SK-N-SH treated with all-trans-retinoic acid at 6 μM for 48 hours (cell line): ENCODE data around the gene TOB1.

Experiments used
- ARNTL ChIP-seq: fragments of 450-650 bp; formaldehyde crosslinking; IDR thresholded peaks from 2 replicates; pipeline ENCODE4 v1.5.0; 2020; ENCODE audit warnings: low read depth, mild to moderate bottlenecking, moderate library complexity, borderline replicate concordance
- BACH2 ChIP-seq: fragments of 250-450 bp; sonication (Bioruptor Pico); IDR thresholded peaks from 2 replicates; pipeline ENCODE4 v1.9.0; 2021; ENCODE audit warnings: mild to moderate bottlenecking, borderline replicate concordance
- CSDC2 ChIP-seq: fragments of 250-450 bp; sonication (Bioruptor Pico); IDR thresholded peaks from 2 replicates; pipeline ENCODE4 v1.5.0; 2020; ENCODE audit warnings: mild to moderate bottlenecking, moderate library complexity
- ESRRG ChIP-seq: fragments of 250-450 bp; sonication (Bioruptor Pico); IDR thresholded peaks from 2 replicates; pipeline ENCODE4 v1.6.1; 2021; ENCODE audit warnings: mild to moderate bottlenecking
- PATZ1 ChIP-seq: fragments of 250-450 bp; sonication (Bioruptor Pico); IDR thresholded peaks from 2 replicates; pipeline ENCODE4 v1.8.0; 2020; ENCODE audit warnings: mild to moderate bottlenecking, moderate library complexity, borderline replicate concordance
- RARB ChIP-seq: fragments of 250-450 bp; sonication (Bioruptor Pico); IDR thresholded peaks from 2 replicates; pipeline ENCODE4 v1.8.0; 2021; ENCODE audit warnings: mild to moderate bottlenecking, moderate library complexity
- TCF4 ChIP-seq: fragments of 250-450 bp; sonication (Bioruptor Pico); IDR thresholded peaks from 2 replicates; pipeline ENCODE4 v1.8.0; 2021; ENCODE audit warnings: mild to moderate bottlenecking, moderate library complexity, borderline replicate concordance
- ZFP30 ChIP-seq: fragments of 450-650 bp; formaldehyde crosslinking; IDR thresholded peaks from 2 replicates; pipeline ENCODE4 v1.5.0; 2022; ENCODE audit warnings: mild to moderate bottlenecking, moderate library complexity
- TF ChIP-seq, protein P1 (sequence below): fragments of 250-450 bp; sonication (Bioruptor Pico); IDR thresholded peaks from 2 replicates; pipeline ENCODE4 v1.5.1; 2020; ENCODE audit warnings: low read depth, mild to moderate bottlenecking, moderate library complexity

DNA sequence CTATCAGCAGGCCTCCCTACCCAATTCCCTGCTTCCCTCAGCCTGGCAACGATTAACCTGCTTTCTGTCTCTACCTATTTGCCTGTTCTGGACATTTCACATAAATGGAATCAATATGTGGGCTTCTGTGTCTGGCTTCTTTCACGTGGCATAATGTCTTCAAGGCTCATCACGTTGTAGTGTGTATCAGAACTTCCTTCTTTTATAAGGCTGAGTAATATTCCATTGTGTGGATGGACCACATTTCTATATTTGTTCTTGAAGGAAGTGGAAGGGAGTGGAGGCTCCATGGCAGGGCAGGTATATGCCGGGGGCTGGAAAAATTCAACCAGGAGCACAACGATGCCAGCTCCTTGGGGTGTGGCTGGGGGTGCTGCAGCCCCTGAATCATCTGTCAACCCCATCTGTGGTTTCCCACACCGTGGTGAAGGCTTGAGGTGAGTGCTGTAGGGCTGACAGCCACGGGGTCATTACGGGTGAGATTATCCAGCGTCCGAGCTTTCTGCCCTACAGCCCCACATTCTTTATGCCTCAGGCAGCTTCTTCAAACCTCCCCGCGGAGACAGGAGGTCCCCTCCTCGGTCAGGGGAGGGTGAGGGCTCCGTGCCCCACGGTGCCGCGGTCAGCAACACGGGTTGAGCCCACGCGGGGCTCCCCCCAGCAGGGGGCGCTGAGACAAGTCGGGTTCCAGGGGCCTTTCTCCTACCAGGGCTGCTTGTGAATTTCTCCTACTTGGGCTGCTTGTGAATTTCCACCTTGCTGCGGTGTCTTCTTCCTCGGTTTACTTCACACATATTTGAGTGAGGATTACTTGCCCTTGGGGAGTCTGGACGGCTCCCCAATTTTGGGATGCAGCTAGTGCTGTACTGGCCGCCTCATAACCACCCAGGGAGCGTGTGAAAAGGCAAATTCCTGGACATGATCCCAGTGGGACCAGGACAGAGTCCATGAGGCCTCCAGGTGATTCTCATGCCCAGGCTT is 49.1 kb downstream of the TOB1 start:
- no peak for TF ChIP-seq PATZ1 (CRISPR knock-in tag)
- TF ChIP-seq, protein P1, sequence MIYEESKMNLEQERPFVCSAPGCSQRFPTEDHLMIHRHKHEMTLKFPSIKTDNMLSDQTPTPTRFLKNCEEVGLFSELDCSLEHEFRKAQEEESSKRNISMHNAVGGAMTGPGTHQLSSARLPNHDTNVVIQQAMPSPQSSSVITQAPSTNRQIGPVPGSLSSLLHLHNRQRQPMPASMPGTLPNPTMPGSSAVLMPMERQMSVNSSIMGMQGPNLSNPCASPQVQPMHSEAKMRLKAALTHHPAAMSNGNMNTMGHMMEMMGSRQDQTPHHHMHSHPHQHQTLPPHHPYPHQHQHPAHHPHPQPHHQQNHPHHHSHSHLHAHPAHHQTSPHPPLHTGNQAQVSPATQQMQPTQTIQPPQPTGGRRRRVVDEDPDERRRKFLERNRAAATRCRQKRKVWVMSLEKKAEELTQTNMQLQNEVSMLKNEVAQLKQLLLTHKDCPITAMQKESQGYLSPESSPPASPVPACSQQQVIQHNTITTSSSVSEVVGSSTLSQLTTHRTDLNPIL (CRISPR knock-in tag) = no peak
- no peak for TF ChIP-seq TCF4 (CRISPR knock-in tag)
- TF ChIP-seq ARNTL = no peak
- TF ChIP-seq BACH2 = no peak
- no peak for TF ChIP-seq ZFP30
- TF ChIP-seq ESRRG (CRISPR knock-in tag) = no peak
- no peak for TF ChIP-seq RARB
- no peak for TF ChIP-seq CSDC2 (CRISPR knock-in tag)
